GM12874 (cell line): Measurements from ENCODE around the gene NNMT.

Source experiments
- CTCF ChIP-seq: IDR thresholded peaks from 2 replicates; pipeline ENCODE4 v1.5.1; 2011; ENCODE audit warnings: low read depth, mild to moderate bottlenecking, control low read depth, low read length, moderate library complexity; ENCODE audit not compliant: insufficient read depth

NNMT gene

GRCh38 chr11:114342476-114342875 lies 46.3 kb downstream of the NNMT start:
- no peak for TF ChIP-seq CTCF

GRCh38 chr11:114343020-114343419 lies 46.8 kb downstream of the NNMT start:
- no peak for TF ChIP-seq CTCF

- TF ChIP-seq CTCF, result no peak
These were observed 47.3 kb downstream of the NNMT start for GRCh38 chr11:114343493-114343892.

- TF ChIP-seq CTCF, result no peak
These were observed 48.3 kb downstream of the NNMT start for GRCh38 chr11:114344494-114344893.

- no peak for TF ChIP-seq CTCF
These were observed 49.5 kb downstream of the NNMT start for GRCh38 chr11:114345575-114346222.

- no peak for TF ChIP-seq CTCF
These were observed 50.5 kb downstream of the NNMT start for GRCh38 chr11:114346709-114347141.

- TF ChIP-seq CTCF, result 0 out of 2 replicates have a peak, but pooled peaks have one; percentile 3
These were observed 52.3 kb downstream of the NNMT start for GRCh38 chr11:114348200-114349191.
